ENCODE data around the gene ARHGAP26. TPM values are rescaled to one million over a fixed set of nuclear protein-coding genes. Genes with fewer than 3 reads are reported as not detected.

ARHGAP26 gene
- total RNA-seq, 6 experiments from 2014 or later, result 6.7 to 14.5 (median 8.3) TPM

- H3K27me3 ChIP-seq, result no peaks in the 10 kb centered on the region
- H3K9me3 ChIP-seq, result no peaks in the 10 kb centered on the region
- peaks cover 0 to 12% (median 4%) of the 10 kb centered on the region in 4 donors for H3K4me1 ChIP-seq
- intact Hi-C loops (cut with DNase I), result no loop called here
- H3K27ac ChIP-seq, result no peak overlapping the region
- ATAC-seq (no peak), DNase-seq (no peak)
- no peak overlapping the region for H3K4me3 ChIP-seq
- no peaks in the 10 kb centered on the region for H3K36me3 ChIP-seq
- TF ChIP-seq POLR2A (IDR thresholded peaks at IDR 0.05) (no peak), CTCF (IDR thresholded peaks at IDR 0.05) (no peak)
- WGBS (ENCODE audit: insufficient coverage, low coverage, low lambda C conversion rate, missing lambda C conversion rate), result 86% methylated on average over 4 of the region's 4 CpGs
These were observed 422.2 kb downstream of the ARHGAP26 start for GRCh38 chr5:143192191-143192900.

GRCh38 chr5:143194206-143194605 lies 424.0 kb downstream of the ARHGAP26 start:
- no peaks in the 10 kb centered on the region for H3K36me3 ChIP-seq
- H3K27me3 ChIP-seq, result no peaks in the 10 kb centered on the region
- H3K27ac ChIP-seq, result no peak overlapping the region
- H3K4me3 ChIP-seq, result no peak overlapping the region
- 88% methylated on average over 1 of the region's 1 CpG for WGBS (ENCODE audit: insufficient coverage, low coverage, low lambda C conversion rate, missing lambda C conversion rate)
- intact Hi-C loops (cut with DNase I), result no loop called here
- TF ChIP-seq POLR2A (IDR thresholded peaks at IDR 0.05) (no peak), CTCF (IDR thresholded peaks at IDR 0.05) (no peak)
- H3K4me1 ChIP-seq, result peaks cover 0 to 12% (median 4%) of the 10 kb centered on the region in 4 donors
- H3K9me3 ChIP-seq, result no peaks in the 10 kb centered on the region
- ATAC-seq (no peak), DNase-seq (no peak)

GRCh38 chr5:143194713-143195112 lies 424.5 kb downstream of the ARHGAP26 start:
- intact Hi-C loops (cut with DNase I), result no loop called here
- ATAC-seq (no peak), DNase-seq (no peak)
- H3K36me3 ChIP-seq, result no peaks in the 10 kb centered on the region
- H3K27me3 ChIP-seq, result no peaks in the 10 kb centered on the region
- H3K4me3 ChIP-seq, result no peak overlapping the region
- no peaks in the 10 kb centered on the region for H3K9me3 ChIP-seq
- peaks cover 0 to 12% (median 4%) of the 10 kb centered on the region in 4 donors for H3K4me1 ChIP-seq
- no peak overlapping the region for H3K27ac ChIP-seq
- TF ChIP-seq CTCF (IDR thresholded peaks at IDR 0.05), result no peak
- TF ChIP-seq POLR2A (IDR thresholded peaks at IDR 0.05), result no peak
- WGBS (ENCODE audit: insufficient coverage, low coverage, low lambda C conversion rate, missing lambda C conversion rate), result 100% methylated on average over 5 of the region's 5 CpGs

- WGBS (ENCODE audit: insufficient coverage, low coverage, low lambda C conversion rate, missing lambda C conversion rate), result 8% methylated on average over 2 of the region's 2 CpGs
- H3K27ac ChIP-seq, result peak overlapping the region in 2 of 3 donors; percentile 9 to 12
- peak; percentile 86 to 92 (median 88) for ATAC-seq
These were observed 425.3 kb downstream of the ARHGAP26 start for GRCh38 chr5:143195491-143195890.

More at GRCh38 chr5:143195491-143195890, 425.3 kb downstream of the ARHGAP26 start:
- intact Hi-C loops (cut with DNase I), result no loop called here
- no peak for DNase-seq
- TF ChIP-seq POLR2A (IDR thresholded peaks at IDR 0.05) (no peak), CTCF (IDR thresholded peaks at IDR 0.05) (no peak)
- no peaks in the 10 kb centered on the region for H3K27me3 ChIP-seq
- H3K9me3 ChIP-seq, result no peaks in the 10 kb centered on the region
- no peak overlapping the region for H3K4me3 ChIP-seq
- peaks cover 0 to 18% (median 4%) of the 10 kb centered on the region in 4 donors for H3K4me1 ChIP-seq
- H3K36me3 ChIP-seq, result no peaks in the 10 kb centered on the region
